Subcutaneous adipose tissue (tissue), 4 donors: ENCODE results near the gene SLC18A2. TPM values are rescaled to one million over a fixed set of nuclear protein-coding genes. Genes with fewer than 3 reads are reported as not detected.

Experiments used
- CTCF ChIP-seq: fragments of 450-650 bp; IDR thresholded peaks from one replicate; pipeline ENCODE4 v1.5.1; 2016; ENCODE audit warnings: low read depth, mild to moderate bottlenecking, control low read depth, antibody characterized with exemption, moderate library complexity
- total RNA-seq, 4 donors: library from RNA; depleted of rRNA; stranded (reverse); fragments of >200 nt; gene quantifications; one replicate each; pipeline ENCODE4 v1.1.0, GENCODE V29; 2016

Gene SLC18A2
- total RNA-seq, 4 donors from 2014 or later, result 0.51 to 2.0 (median 2.0) TPM; not detected in 1

DNA sequence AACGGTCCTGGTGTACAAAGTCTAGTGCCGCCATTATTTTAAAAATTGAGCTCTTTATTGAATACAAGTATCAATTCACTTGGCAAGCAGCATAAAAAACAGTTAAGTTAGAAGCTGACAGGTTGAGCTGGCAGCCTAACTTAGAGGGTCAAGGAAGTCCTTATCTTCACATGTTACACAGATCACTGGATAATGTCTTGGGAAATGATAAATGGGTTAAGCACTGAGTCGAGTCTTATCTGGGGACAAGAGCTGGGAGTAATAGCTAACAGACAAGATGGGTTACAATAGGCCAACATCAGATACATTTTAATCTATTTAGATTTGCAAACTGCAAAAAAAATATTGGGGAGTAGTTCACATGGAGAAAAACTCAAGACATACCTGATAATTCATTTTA lies 34.2 kb downstream of the SLC18A2 start:
- no peak for TF ChIP-seq CTCF

DNA sequence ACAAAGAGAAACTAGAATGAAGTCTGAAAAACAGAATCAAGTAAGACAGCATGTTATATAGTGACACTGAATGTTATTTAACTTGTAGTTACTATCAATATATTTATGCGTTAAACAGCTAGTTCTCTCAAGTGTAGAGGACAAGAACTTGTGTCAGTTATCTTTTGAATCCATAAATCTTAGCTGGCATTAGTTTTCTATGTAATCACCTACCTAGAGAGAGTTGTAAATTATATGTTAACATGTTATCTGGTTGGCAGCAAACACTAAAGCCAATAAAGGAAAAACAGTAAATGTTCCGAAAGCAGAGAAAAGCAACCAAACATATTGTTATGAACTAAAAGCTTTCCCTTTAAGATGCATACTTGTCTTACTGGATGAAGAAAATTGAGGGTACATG lies 36.8 kb downstream of the SLC18A2 start:
- no peak for TF ChIP-seq CTCF

- TF ChIP-seq CTCF, result no peak
Measured at GRCh38 chr10:117284716-117285494, 44.0 kb downstream of the SLC18A2 start.

- TF ChIP-seq CTCF, result no peak
Measured at GRCh38 chr10:117294039-117294645, 53.2 kb downstream of the SLC18A2 start.

GRCh38 chr10:117294735-117295134 lies 53.8 kb downstream of the SLC18A2 start:
- TF ChIP-seq CTCF, result no peak

DNA sequence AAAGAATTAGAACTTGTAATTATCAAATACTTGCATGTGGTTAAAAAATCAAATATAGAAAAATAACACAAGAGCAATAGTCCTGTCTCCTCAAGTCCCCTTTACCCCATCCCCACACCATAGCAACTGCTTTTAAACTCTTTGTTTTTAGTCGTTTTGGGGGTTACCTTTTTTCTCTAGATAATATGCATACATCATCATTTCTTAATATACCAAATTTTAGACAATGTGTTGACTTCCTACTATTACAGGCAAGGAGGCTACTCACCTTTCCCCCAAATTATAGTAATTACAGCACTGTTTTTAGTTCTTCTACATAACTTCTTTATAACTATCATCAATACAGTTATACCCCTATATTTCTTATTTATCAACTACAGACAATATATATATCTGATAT lies 57.3 kb downstream of the SLC18A2 start:
- no peak for TF ChIP-seq CTCF

GRCh38 chr10:117299435-117299834 lies 58.5 kb downstream of the SLC18A2 start:
- TF ChIP-seq CTCF, result no peak
